Measurements from ENCODE around the gene CAMK2N2.

Gene CAMK2N2

GRCh38 chr3:184222521-184222920 lies 38.8 kb downstream of the CAMK2N2 start:
- TF ChIP-seq, protein P1, sequence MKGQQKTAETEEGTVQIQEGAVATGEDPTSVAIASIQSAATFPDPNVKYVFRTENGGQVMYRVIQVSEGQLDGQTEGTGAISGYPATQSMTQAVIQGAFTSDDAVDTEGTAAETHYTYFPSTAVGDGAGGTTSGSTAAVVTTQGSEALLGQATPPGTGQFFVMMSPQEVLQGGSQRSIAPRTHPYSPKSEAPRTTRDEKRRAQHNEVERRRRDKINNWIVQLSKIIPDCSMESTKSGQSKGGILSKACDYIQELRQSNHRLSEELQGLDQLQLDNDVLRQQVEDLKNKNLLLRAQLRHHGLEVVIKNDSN (IDR thresholded peaks at IDR 0.05), result no peak
- TF ChIP-seq RAD21 (IDR thresholded peaks at IDR 0.05; ENCODE audit: low read depth) (no peak), TCF12 (IDR thresholded peaks at IDR 0.05; ENCODE audit: low read depth) (no peak), EGR1 (IDR thresholded peaks at IDR 0.05) (no peak), YY1 (IDR thresholded peaks at IDR 0.05; ENCODE audit: low read depth) (no peak), ZBTB7A (IDR thresholded peaks at IDR 0.05; ENCODE audit: low read depth) (no peak), CREB1 (IDR thresholded peaks at IDR 0.05; ENCODE audit: low read depth) (no peak)
- TF ChIP-seq, protein P2, sequence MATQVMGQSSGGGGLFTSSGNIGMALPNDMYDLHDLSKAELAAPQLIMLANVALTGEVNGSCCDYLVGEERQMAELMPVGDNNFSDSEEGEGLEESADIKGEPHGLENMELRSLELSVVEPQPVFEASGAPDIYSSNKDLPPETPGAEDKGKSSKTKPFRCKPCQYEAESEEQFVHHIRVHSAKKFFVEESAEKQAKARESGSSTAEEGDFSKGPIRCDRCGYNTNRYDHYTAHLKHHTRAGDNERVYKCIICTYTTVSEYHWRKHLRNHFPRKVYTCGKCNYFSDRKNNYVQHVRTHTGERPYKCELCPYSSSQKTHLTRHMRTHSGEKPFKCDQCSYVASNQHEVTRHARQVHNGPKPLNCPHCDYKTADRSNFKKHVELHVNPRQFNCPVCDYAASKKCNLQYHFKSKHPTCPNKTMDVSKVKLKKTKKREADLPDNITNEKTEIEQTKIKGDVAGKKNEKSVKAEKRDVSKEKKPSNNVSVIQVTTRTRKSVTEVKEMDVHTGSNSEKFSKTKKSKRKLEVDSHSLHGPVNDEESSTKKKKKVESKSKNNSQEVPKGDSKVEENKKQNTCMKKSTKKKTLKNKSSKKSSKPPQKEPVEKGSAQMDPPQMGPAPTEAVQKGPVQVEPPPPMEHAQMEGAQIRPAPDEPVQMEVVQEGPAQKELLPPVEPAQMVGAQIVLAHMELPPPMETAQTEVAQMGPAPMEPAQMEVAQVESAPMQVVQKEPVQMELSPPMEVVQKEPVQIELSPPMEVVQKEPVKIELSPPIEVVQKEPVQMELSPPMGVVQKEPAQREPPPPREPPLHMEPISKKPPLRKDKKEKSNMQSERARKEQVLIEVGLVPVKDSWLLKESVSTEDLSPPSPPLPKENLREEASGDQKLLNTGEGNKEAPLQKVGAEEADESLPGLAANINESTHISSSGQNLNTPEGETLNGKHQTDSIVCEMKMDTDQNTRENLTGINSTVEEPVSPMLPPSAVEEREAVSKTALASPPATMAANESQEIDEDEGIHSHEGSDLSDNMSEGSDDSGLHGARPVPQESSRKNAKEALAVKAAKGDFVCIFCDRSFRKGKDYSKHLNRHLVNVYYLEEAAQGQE (IDR thresholded peaks at IDR 0.05; ENCODE audit: low read depth), result no peak

DNA sequence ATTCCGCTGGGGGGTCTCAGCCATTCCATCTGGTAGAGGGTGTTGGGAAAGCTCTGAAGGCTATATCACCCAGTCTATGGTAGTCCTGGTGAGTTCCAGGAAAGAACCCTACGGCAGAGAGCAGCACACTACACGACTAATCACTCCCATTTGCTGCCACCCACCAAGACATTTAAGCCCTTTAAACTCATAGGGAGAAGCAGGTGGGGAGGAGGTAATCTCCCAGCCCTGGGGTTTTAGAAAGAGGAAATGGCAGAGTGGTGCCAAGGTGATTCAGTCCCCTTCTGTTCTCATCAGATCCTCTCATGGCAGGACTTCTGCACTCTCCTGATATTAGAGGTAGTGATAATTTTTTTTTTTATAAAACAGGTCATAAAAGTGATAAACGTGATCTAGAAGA lies 42.5 kb downstream of the CAMK2N2 start:
- TF ChIP-seq CREB1 (IDR thresholded peaks at IDR 0.05; ENCODE audit: low read depth), result no peak
- TF ChIP-seq, protein P2 (IDR thresholded peaks at IDR 0.05; ENCODE audit: low read depth), result no peak

DNA sequence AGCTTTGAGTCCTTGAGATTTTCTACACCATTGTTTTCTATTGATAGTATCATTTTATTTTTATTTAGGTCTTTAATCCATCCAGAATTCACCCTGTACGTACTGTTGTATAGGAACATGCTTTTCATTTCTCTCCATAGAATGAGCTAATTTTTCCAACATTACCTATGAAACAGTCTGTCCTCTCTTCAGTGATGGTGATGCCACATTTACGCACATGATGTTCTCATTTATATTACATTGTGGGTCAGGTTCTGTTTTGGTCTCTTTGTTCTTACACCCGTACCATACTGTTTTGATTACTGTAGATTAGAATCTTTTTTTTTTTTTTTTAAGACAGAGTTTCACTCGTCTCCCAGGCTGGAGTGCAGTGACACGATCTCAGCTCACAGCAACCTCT lies 49.6 kb downstream of the CAMK2N2 start:
- no peak for TF ChIP-seq CREB1 (IDR thresholded peaks at IDR 0.05; ENCODE audit: low read depth)
- TF ChIP-seq TEAD4 (IDR thresholded peaks at IDR 0.05), result no peak
- no peak for TF ChIP-seq TAF1 (IDR thresholded peaks at IDR 0.05; ENCODE audit: low read depth)
- no peak for TF ChIP-seq NFIC (IDR thresholded peaks at IDR 0.05)
- no peak for TF ChIP-seq CEBPB (IDR thresholded peaks at IDR 0.05)
- no peak for TF ChIP-seq TCF12 (IDR thresholded peaks at IDR 0.05; ENCODE audit: low read depth)
- TF ChIP-seq FOXM1 (IDR thresholded peaks at IDR 0.05; ENCODE audit: borderline replicate concordance, low read depth), result no peak
- TF ChIP-seq YY1 (IDR thresholded peaks at IDR 0.05; ENCODE audit: low read depth), result no peak
- no peak for TF ChIP-seq EGR1 (IDR thresholded peaks at IDR 0.05)
- TF ChIP-seq, protein P2 (IDR thresholded peaks at IDR 0.05; ENCODE audit: low read depth), result no peak
- TF ChIP-seq MAX (IDR thresholded peaks at IDR 0.05), result no peak
- TF ChIP-seq EP300 (IDR thresholded peaks at IDR 0.05; ENCODE audit: borderline replicate concordance), result no peak
- TF ChIP-seq, protein P1 (IDR thresholded peaks at IDR 0.05), result no peak
- TF ChIP-seq ZBTB7A (IDR thresholded peaks at IDR 0.05; ENCODE audit: low read depth), result no peak
- TF ChIP-seq RAD21 (IDR thresholded peaks at IDR 0.05; ENCODE audit: low read depth), result no peak

DNA sequence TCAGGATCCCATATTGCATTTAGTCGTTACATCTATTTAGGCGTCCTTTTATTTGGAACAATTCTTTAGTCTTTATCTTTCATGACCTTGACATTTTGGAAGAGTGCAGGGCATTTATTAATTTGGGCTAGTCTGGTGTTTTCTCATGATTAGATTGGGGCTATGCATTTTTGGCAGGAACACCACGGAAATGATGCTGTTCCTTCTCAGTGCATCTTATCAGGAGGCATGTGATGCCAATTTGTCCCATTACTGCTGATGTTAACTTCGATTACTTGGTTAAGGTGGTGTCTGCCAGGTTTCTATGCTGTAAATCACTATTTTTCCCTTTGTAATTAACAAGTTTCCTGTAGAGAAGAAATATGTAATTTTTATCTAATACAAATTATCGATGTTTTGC lies 50.1 kb downstream of the CAMK2N2 start:
- no peak for TF ChIP-seq TEAD4 (IDR thresholded peaks at IDR 0.05)
- TF ChIP-seq NFIC (IDR thresholded peaks at IDR 0.05), result no peak
- no peak for TF ChIP-seq FOXM1 (IDR thresholded peaks at IDR 0.05; ENCODE audit: borderline replicate concordance, low read depth)
- no peak for TF ChIP-seq CEBPB (IDR thresholded peaks at IDR 0.05)
- no peak for TF ChIP-seq RAD21 (IDR thresholded peaks at IDR 0.05; ENCODE audit: low read depth)
- no peak for TF ChIP-seq TCF12 (IDR thresholded peaks at IDR 0.05; ENCODE audit: low read depth)
- TF ChIP-seq, protein P1 (IDR thresholded peaks at IDR 0.05), result no peak
- TF ChIP-seq TAF1 (IDR thresholded peaks at IDR 0.05; ENCODE audit: low read depth), result no peak

Data from Ishikawa (cell line).